Measurements from ENCODE around the gene CROCC2.

Gene CROCC2

GRCh38 chr2:240891492-240892340 lies 14.4 kb upstream of the CROCC2 start:
- no peak for DNase-seq (ENCODE audit: low read depth in 2 of 2)

- DNase-seq (ENCODE audit: low read depth in 2 of 2), result no peak
These were observed 13.8 kb upstream of the CROCC2 start for GRCh38 chr2:240892356-240892755.

GRCh38 chr2:240892925-240893324 lies 13.2 kb upstream of the CROCC2 start:
- DNase-seq (ENCODE audit: low read depth in 2 of 2), result no peak

DNA sequence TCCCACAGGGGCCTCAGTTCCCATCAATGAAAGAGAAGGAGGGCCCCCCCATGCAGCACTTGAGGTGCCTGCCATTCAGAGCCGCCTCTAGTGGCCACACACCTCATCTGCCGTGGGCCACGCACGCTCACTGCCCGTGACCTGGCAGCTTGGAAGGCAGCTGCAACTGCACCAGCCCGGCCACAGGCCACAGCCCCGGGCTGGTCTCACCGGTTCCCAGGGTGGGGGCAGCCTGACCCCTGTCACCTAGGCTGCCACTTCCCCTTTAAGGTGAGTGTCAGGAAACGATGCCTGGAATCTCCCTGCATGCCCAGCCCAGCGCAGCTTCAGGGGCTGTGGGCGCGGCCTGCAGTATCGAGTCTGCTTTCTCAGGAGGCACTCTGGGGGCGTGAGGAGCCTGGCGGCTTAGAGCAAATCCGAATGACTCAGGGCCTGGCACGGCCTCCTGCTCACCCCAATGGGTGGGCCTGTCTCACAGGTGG lies 12.7 kb upstream of the CROCC2 start:
- peak; percentile 44 to 63 for DNase-seq (ENCODE audit: low read depth in 2 of 2)

GRCh38 chr2:240894006-240894405 lies 12.1 kb upstream of the CROCC2 start:
- DNase-seq (ENCODE audit: low read depth in 2 of 2), result no peak

DNA sequence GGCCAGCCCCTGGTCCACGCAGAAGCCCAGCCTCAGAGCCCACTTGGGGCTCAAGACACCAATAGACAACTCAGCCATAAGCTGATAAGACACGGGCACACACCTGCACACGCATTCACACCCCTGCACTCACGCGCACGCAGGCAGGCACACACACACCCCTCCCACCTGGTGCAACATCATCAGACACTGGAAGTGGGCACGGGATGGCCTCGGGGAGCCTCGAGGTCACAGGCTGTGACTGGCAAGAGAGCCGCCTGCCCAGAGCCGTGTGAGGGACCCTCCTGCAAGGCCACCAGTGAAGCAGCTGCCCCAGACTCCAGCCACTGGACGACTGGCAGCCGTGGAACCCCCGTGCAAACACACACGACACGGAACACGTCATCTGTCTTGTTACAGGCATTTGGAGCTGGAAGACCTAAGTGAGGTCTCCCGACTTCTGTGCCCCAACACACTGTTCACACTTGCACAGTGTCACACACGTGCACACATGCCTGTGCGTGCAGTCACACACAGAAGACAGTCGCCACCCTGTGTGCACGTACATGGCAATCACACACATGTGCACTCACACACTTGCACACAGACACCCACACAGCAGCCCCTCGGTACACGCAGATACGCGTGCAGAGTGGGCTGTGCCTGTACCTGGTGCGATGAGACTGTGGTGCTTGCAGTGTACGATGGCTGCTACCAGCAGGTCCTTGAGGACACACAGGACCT lies 11.1 kb upstream of the CROCC2 start:
- no peak for DNase-seq (ENCODE audit: low read depth in 2 of 2)

DNA sequence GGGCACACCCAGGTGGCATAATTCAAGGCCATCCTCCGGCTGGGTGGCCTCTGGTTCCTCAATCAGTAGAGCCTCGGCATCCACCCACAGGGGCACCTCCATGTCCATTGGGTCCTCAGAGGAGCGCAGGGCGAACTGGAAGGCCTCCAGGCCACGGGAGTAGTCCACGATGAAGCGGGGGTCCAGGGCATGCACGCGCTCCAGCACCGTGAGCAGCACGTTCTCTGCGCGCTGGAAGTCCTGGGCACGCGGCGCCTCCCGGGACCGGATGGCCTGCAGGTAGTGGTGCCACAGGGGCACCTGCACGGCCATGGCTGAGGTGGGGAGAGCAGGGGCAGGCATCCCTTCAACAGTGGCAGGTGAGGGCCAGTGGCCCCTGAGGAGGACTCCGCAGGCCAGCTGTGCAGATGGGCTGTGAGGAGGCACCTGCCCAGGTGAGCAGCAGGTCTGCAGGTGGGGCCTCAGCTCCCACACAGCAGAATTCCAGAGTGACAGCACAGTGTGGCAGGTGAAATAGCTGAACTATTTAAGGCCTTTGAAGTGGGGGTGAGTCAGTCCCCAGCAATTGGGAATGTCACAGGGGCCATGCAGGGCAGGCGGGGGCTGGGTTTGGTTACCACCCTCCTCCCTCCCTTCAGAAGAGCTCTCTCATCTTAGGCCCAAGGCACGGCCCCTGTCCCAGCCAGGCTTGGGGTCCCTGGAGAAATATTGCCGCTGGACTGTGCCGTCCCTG lies 10.3 kb upstream of the CROCC2 start, which contains the start of gene MAB21L4:
TSS of gene MAB21L4 (minus strand) at position 501 of the 733 bp plus-strand sequence. CDS start at position 342, 159 bp downstream.
- no peak for DNase-seq (ENCODE audit: low read depth in 2 of 2)

DNA sequence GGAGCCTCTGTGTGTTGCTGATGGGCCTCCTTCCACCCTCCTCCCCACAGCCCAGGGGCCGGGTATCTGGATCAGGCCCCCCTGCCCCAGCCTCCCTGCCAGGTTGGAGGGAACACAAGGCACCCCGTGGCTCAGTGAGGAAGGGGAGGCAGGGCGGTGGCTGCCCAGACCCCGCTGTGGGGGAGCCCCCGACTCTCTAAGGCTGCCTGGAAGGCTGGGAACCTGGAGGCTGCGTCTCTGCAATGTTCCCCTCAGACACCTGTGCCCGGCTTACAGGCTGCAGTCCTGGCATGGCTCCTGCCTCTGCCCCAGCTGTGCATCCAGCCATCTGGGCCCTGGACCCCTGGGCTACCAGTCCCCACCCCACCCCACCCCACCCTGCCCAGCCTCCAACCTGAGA lies 9.7 kb upstream of the CROCC2 start:
- DNase-seq (ENCODE audit: low read depth in 2 of 2), result no peak

DNA sequence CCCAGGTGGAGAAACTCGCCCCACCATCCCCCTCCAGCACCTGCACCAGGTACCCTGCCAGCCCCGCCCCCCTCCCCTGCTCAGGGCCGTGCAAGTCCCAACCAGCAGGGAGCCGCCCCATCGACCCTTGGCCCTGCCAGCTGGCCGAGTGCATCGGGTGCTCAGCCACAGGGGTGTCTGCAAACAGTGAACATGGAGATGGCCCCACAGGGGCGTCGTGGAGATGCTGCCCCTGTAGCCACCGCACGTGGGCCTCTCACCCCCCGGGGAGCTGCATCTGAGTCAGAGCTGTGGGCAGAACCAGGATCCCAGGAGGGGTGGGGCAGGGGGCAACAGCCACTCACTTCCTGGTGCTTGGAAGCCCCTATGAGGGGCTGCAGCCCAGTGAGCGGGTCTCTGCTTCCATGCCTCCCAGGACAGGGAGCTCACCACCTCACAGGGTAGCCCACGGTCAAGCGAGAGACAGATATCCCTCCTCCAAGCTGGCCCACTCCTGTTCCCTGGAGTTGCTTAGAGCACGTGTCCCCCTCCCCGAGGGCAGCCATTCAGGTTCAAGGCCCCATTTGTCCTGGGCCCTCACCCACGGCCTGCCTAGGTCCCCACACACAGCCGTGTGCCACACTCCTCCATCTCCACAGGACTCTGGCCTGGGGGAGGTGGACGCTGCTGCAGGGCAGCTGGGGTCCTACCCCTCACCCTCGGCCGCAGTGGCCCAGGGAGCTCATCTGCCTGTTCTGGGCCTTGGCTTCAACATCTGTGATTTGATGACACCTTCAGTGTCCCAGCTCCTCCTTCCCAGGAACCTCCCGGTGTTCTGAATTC lies 9.1 kb upstream of the CROCC2 start:
- no peak for DNase-seq (ENCODE audit: low read depth in 2 of 2)

DNA sequence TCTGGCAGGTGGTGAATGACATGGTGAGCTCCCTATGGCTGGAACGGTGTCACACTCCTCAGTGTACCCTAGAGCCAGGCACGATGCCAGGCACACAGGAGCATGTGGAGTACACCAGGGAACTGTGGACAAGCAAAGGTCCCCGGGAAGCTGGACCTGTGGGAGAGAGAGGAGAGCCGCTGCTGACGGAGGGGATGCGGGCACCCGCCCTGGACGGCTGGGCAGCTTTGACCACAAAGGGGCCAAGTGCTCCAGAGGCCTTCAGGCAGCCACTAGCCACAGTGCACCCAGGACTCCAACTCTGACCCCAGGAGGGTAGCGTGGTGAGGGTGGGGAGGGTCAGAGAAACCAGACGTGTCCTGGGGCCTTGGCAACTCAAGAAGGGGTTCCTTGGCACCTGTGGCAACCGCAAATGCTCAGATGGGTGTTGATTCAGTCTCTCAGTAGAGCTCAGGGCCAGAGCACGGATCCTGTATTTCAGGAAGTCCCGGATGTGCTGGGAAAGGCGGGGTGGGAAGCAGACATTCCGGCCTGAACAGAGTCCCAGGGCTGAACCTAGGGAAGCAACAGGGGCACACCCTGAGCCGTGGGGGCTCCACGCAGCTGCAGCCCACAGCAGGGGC lies 7.9 kb upstream of the CROCC2 start:
- DNase-seq (ENCODE audit: low read depth in 2 of 2), result no peak

- no peak for DNase-seq (ENCODE audit: low read depth in 2 of 2)
These were observed 7.2 kb upstream of the CROCC2 start for GRCh38 chr2:240898731-240899467.

DNA sequence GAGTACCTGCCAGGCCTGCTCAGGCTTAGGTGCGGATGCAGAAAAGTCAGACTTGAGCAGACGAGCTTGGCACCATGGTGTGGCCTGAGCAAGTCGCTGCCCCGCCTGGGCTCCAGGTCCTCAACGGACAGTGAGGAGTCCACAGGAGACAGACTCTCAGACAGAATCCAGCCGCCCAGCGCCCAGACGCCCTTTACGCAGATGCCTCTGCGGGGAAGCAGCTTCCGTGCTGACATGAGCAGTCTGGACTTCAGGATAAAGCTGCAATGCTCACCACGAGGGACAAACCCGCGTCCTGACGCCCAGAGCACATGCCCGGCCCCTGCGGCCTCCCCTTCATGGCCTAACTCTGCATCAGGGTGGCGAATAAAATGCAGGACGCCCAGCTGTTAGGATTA lies 6.7 kb upstream of the CROCC2 start:
- no peak for DNase-seq (ENCODE audit: low read depth in 2 of 2)

DNA sequence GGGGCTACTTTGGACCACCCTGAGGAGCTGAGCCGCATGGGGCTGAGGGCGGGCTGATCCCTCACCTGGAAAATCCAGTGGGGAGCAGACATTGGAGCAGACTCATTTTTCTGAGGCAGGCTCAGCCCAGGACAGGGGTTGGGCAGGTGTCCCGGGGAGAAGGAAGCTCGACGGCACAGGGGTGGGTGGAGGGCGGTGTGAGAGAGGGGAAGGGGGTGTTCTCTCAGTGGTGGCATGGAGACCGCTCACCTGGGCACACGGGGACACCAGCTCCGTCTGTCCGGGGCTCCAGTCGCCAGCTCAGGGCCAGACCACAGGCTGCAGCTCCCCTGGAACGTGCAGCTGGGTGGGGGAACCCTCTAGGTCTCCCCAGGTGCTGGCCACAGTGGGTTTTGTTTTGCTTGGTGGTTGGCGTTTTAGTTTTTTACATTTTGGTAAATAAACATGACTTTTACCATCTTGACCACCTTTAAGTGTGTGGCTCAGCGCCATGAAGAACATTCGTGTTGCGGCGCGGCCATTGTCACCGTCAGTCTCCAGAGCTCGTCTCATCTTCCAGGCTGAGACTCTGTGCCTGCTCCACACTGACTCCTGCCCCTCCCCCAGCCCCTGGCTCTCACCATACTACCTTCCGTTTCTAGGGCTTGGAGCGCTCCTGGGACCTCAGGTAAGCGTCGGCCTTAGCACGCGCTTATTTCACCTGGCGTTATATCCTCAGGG lies 5.8 kb upstream of the CROCC2 start:
- no peak for DNase-seq (ENCODE audit: low read depth in 2 of 2)

DNA sequence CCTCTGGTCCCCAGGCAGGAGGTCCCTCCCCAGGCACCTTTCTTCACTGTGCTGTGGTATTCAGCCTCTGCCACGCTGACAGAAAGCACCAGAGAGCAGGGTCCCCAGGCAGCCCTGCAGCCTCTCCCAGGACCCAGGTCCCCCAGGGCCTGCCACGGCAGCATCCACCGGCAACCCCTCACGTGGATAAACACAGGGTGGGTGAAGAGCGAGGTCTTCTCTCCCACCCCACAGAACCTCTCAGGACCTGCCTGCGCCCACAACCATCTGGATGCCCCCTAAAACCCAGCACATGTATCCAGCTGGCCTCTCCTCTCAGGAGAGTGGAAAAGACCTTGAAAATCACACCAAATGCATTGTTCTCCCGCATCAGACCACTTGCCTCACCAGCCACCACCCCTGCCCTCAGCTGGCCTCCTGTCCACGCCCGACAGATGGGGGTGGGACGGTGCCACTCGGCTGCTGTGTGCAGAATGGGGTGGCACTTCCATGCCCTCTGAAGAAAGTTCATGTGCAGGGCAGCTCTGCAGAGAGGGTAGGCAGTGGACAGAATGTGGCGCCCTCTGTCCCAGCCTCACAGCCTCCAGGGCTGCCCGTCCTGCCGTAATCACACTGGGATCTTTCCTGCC lies 4.0 kb upstream of the CROCC2 start:
- DNase-seq (ENCODE audit: low read depth in 2 of 2), result no peak

GRCh38 chr2:240902615-240903041 lies 3.5 kb upstream of the CROCC2 start:
- DNase-seq (ENCODE audit: low read depth in 2 of 2), result no peak

- no peak for DNase-seq (ENCODE audit: low read depth in 2 of 2)
These were observed 2.7 kb upstream of the CROCC2 start for GRCh38 chr2:240903191-240904060.

DNA sequence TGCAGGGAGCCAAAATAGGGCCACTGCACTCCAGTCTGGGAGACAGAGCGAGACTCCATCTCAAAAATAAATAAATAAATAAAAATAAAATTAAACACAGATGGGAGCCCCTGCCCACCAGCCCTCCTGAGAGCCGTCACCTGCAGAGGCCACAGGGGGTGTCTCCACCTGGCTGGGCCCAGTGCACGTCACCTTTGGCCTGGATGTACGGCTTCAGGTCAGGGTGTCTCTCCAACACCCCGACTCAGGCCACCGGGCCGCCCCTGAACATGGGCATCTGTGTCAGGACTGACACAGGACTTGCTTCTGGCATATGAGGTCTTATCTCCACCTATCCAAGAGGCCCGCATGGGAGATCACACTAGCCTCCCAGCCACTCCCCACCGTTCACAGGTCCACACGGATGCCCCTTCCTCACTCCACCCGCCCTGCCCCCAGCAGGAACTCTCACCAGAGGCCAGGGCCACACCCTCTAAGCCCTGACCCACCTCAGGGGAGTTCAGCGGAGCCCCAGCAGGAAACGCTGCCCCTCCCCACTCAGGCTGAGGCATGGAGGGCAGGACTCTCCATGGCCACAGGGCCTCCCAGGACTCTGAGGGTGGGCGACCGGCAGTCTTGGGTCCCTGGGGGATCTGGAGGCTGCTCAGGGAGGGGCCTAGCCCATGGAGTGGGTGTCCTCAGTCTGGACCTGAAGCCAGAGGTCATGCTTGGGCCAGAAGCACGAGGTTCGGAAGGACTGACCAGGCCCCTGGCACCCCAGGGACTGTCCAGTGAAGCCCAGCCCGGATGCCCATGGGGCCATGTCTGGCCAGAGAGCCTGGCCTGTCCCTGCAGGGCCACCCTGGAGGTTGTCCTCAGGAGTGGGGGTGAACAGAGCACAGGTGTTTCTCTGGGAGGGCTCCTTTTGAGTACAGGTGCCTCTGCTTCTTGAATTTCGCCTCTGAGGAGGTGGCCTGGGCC lies 1.6 kb upstream of the CROCC2 start:
- no peak for DNase-seq (ENCODE audit: low read depth in 2 of 2)

Data from stimulated activated CD4-positive, alpha-beta T cell treated with anti-CD3 and anti-CD28 coated beads, Interleukin-4, amount 100 ng/mL, for 48 hours (primary cell).